Stimulated activated CD8-positive, alpha-beta memory T cell treated with anti-CD3 and anti-CD28 coated beads, Interleukin-7, amount 100 ng/mL, for 24 hours (primary cell): ENCODE results near the gene CD69.
A peak's percentile ranks its signal among the peaks of the same experiment; 100 is the strongest.
"Not testable (repeated sequence)": the region's sequence is repeated elsewhere in the genome, so short reads cannot be mapped to it uniquely, and the experiment has no call there.

Source experiments
- DNase-seq: peaks from one replicate; pipeline ENCODE4 v3.0.0-alpha.2; 2020; ENCODE audit warnings: low read depth

The CD69 gene

DNA sequence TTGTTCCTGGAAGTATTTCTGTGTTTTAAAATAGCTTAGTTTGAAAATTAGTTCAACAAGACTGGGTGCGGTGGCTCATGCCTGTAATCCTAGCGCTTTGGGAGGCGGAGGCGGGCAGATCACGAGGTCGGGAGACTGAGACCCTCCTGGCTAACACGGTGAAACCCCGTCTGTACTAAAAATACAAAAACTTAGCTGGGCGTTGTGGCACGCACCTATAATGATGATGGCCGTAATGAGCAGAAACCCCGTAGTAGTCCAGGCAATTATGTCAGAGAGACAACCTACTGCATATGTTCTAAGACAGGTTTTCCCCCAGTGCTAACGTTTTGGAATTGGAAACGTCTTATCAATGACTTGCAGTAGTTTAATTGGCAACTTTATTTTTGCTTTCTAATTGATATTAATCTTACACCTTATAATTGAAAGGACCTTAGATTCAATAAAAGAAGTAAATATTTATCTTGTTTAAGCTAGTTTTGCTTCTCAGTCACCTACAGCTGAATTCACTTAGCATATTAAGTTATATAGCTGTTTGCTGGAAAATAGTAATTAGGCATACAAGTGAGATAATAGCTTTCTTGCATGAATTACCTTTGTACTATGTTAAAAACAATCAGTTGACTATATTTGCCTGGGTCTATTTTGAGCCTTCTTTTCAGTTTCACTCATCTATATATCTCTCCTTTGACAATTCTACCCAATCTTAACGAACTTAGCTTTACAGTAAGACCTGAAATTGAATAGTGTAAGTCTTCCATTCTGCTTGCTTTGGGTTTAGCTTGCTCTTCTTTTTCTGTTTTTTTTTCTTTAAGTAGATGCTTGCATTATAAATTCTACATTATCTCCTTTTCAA, 43.4 kb downstream of the CD69 start:
- DNase-seq: no peak

DNA sequence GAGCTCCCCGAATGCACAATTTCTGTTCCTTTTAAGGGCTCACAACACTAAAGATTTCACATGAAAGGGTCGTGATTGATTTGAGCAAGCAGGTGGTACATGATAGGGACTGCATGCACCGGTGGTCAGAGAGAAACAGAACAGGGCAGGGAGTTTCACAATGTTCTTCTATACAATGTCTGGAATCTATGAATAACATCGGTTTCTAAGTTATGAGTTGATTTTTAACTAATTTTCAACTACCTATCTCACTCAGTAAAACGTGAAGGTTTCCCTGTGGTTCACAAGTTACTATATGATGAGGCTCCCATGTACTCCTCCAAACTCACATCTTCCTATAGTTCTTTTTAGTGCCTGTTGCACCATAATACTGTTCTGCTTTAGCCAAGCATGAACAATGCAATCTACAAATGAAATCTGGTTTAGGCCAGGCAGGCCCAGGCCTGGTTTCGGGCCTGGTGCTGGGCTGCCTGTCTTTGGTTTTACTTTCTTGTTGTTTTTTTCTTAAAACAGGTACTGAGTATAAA, 47.6 kb downstream of the CD69 start:
- DNase-seq: not testable (repeated sequence)

DNA sequence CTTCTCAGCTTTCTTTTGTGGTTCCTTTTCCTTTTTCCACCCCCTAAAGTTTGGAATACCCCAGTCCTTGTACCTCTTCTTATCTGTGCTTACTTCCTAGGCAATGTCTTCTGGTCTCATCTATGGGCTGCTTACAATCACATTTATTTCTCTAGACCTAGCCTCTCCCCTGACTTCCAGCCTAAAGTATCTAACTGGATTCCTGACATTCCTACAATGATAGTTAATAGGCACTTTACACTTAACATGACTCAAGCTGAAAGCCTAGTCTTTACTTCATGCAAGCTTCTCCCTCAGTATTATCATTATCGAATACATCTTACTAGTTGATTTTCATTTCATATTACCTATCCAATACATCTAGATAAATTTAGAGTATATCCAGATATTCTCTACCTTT, 49.0 kb downstream of the CD69 start:
- no peak for DNase-seq

DNA sequence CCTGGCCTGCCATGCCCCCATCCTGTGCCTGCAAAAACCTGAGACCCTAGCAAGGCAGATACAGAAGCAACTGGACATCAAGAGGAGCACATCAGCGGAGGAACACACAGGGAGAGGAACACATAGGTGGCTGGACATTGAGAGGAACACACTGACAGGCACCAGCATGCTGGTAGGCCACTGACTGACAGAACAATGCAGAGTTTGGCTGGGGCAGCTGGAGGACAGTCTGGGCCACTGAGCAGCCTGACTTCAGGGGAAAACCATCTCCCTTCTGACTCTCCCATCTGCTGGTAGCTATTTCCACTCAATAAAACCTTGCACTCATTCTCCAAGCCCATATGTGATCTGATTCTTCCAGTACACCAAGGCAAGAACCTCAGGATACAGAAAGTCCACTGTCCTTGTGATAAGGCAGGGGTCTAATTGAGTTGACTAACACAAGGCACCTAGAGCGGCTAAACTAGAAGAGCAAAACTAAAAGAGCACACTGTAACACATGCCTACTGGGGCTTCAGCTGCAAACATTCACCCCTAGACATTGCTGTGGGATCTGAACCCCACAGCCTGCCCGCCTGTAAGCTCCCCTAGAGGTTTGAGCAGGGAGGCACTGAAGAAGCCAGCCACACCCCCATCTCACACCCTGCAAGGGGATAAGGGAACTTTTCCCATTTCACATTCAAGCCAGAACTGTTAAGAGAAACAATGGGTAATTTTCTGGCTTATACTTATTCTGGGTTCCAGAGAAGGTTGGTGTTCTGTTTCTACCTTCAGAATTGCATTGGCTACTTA, 49.9 kb downstream of the CD69 start:
- DNase-seq: no peak

GRCh38 chr12:9708853-9709252, 51.8 kb downstream of the CD69 start:
- DNase-seq: no peak

- DNase-seq: peak; percentile 37
These were observed 52.6 kb downstream of the CD69 start for GRCh38 chr12:9707864-9708808.

DNA sequence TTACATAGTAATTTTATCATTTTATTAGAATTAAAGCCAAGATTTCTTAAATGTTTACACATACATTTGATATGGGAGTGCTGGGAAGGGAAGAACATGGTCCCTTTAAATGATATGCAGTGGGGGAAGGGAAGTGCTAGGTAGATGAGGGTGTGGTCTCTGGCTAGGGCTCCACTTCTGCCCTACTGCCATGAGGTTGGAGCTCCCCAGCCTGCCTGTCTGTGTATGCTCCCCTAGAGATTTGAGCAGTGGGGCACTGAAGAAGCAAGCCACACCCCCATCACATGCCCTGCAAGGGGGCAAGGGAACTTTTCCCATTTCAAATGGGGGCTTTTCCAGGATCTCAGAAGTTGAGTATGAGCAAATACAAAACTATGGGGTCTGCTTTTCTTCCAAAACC, 53.3 kb downstream of the CD69 start:
- no peak for DNase-seq

- no peak for DNase-seq
These were observed 54.5 kb downstream of the CD69 start for GRCh38 chr12:9706086-9706685.

DNA sequence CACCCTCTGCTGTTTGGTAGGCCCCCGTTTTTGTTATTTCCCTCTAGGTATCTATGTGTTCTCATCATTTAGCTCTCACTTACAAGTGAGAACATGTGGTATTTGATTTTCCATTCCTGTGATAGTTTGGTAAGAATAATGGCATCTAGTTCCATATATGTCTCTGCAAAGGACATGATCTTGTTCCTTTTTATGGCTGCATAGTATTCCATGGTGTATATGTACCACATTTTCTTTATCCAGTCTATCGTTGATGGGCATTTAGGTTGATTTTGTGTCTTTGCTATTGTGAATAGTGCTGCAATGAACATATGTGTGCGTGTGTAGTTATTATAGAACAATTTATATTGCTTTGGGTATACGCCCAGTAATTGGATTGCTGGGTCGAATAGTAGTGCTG, 56.1 kb downstream of the CD69 start:
- DNase-seq: not testable (repeated sequence)
